ENCODE results near the gene ERN1. TPM values are rescaled to one million over a fixed set of nuclear protein-coding genes. Genes with fewer than 3 reads are reported as not detected.

ERN1 gene
- total and polyA plus RNA-seq, 2 experiments from 2014 or later = 10.3 to 16.5 TPM

- Histone ChIP-seq H3K4me3 (no peak overlapping the region), H3K9me3 (ENCODE audit: low read depth) (no peaks in the 10 kb centered on the region), H2AFZ (no peak overlapping the region), H3K27ac (peak overlapping the region; percentile 84), H4K20me1 (ENCODE audit: insufficient read depth, poor library complexity, severe bottlenecking) (no peaks in the 10 kb centered on the region), H3K36me3 (replicated peaks; ENCODE audit: insufficient read depth, low read depth) (no peaks in the 10 kb centered on the region), H3K4me1 (ENCODE audit: insufficient read depth) (peaks cover 55% of the 10 kb centered on the region), H3K27me3 (no peaks in the 10 kb centered on the region), H3K79me2 (peaks cover 11% of the 10 kb centered on the region), H3K4me2 (peak overlapping the region; percentile 33), H3K9me2 (replicated peaks; ENCODE audit: insufficient read depth) (no peaks in the 10 kb centered on the region)
- 27% methylated on average over 8 of the region's 8 CpGs for WGBS (ENCODE audit: low lambda C conversion rate, missing lambda C conversion rate)
- peak; percentile 52 for DNase-seq (ENCODE audit: low spot score)
- TF ChIP-seq EZH2phosphoT487 (IDR thresholded peaks at IDR 0.05; ENCODE audit: low read depth, severe bottlenecking, unreplicated experiment) (no peak), CTCF (IDR thresholded peaks at IDR 0.05; ENCODE audit: poor library complexity) (peak; percentile 9)
These were observed 47.8 kb downstream of the ERN1 start for GRCh38 chr17:64081802-64082799.

- Histone ChIP-seq H3K36me3 (replicated peaks; ENCODE audit: insufficient read depth, low read depth) (no peaks in the 10 kb centered on the region), H3K4me1 (ENCODE audit: insufficient read depth) (peaks cover 63% of the 10 kb centered on the region), H3K9me3 (ENCODE audit: low read depth) (no peaks in the 10 kb centered on the region), H3K79me2 (no peaks in the 10 kb centered on the region), H4K20me1 (ENCODE audit: insufficient read depth, poor library complexity, severe bottlenecking) (no peaks in the 10 kb centered on the region), H2AFZ (no peak overlapping the region), H3K27ac (peak overlapping the region; percentile 7), H3K27me3 (no peaks in the 10 kb centered on the region), H3K4me3 (no peak overlapping the region), H3K9me2 (replicated peaks; ENCODE audit: insufficient read depth) (no peaks in the 10 kb centered on the region), H3K4me2 (peak overlapping the region; percentile 36)
- TF ChIP-seq EZH2 (IDR thresholded peaks at IDR 0.05; ENCODE audit: borderline replicate concordance) (no peak), CTCF (IDR thresholded peaks at IDR 0.05; ENCODE audit: poor library complexity) (no peak), EZH2phosphoT487 (IDR thresholded peaks at IDR 0.05; ENCODE audit: low read depth, severe bottlenecking, unreplicated experiment) (no peak)
- WGBS (ENCODE audit: low lambda C conversion rate, missing lambda C conversion rate) = 73% methylated on average over 3 of the region's 3 CpGs
- no peak for DNase-seq (ENCODE audit: low spot score)
These were observed 49.7 kb downstream of the ERN1 start for GRCh38 chr17:64080174-64080618.

- no peak overlapping the region for H3K4me3 ChIP-seq
- DNase-seq (ENCODE audit: low spot score) = peak; percentile 44
- H3K4me1 ChIP-seq (ENCODE audit: insufficient read depth) = peaks cover 50% of the 10 kb centered on the region
- no peaks in the 10 kb centered on the region for H3K36me3 ChIP-seq (replicated peaks; ENCODE audit: insufficient read depth, low read depth)
- no peaks in the 10 kb centered on the region for H3K9me2 ChIP-seq (replicated peaks; ENCODE audit: insufficient read depth)
- TF ChIP-seq EZH2phosphoT487 (IDR thresholded peaks at IDR 0.05; ENCODE audit: low read depth, severe bottlenecking, unreplicated experiment) (no peak), CTCF (IDR thresholded peaks at IDR 0.05; ENCODE audit: poor library complexity) (no peak), EZH2 (IDR thresholded peaks at IDR 0.05; ENCODE audit: borderline replicate concordance) (no peak)
- no peaks in the 10 kb centered on the region for H3K79me2 ChIP-seq
- no peak overlapping the region for H3K27ac ChIP-seq
- no peak overlapping the region for H3K4me2 ChIP-seq
- no peaks in the 10 kb centered on the region for H3K9me3 ChIP-seq (ENCODE audit: low read depth)
- H2AFZ ChIP-seq = no peak overlapping the region
- H3K27me3 ChIP-seq = no peaks in the 10 kb centered on the region
- H4K20me1 ChIP-seq (ENCODE audit: insufficient read depth, poor library complexity, severe bottlenecking) = no peaks in the 10 kb centered on the region
- WGBS (ENCODE audit: low lambda C conversion rate, missing lambda C conversion rate) = 74% methylated on average over 11 of the region's 11 CpGs
These were observed 52.6 kb downstream of the ERN1 start for GRCh38 chr17:64077379-64077778.
